GM19193 (cell line): ENCODE results near the gene RBM20.

Experiments used
- POLR2A ChIP-seq: IDR thresholded peaks from 4 replicates; pipeline ENCODE4 v1.6.1; 2011; ENCODE audit not compliant: insufficient read depth, insufficient read length; ENCODE audit errors: extremely low read depth

RBM20 gene

GRCh38 chr10:110857265-110858171 is 213.4 kb downstream of the RBM20 start:
- no peak for TF ChIP-seq POLR2A

GRCh38 chr10:110858297-110858934 is 214.3 kb downstream of the RBM20 start:
- no peak for TF ChIP-seq POLR2A

GRCh38 chr10:110859206-110859972 is 215.3 kb downstream of the RBM20 start:
- no peak for TF ChIP-seq POLR2A

- no peak for TF ChIP-seq POLR2A
Measured at GRCh38 chr10:110859973-110860376, 215.8 kb downstream of the RBM20 start.

GRCh38 chr10:110860576-110861241 is 216.6 kb downstream of the RBM20 start:
- peak; percentile 53 for TF ChIP-seq POLR2A

- no peak for TF ChIP-seq POLR2A
Measured at GRCh38 chr10:110861476-110861875, 217.3 kb downstream of the RBM20 start.

GRCh38 chr10:110861930-110862649 is 218.0 kb downstream of the RBM20 start:
- no peak for TF ChIP-seq POLR2A

GRCh38 chr10:110862961-110863360 is 218.8 kb downstream of the RBM20 start:
- no peak for TF ChIP-seq POLR2A

- no peak for TF ChIP-seq POLR2A
Measured at GRCh38 chr10:110863361-110863760, 219.2 kb downstream of the RBM20 start.

GRCh38 chr10:110863956-110864355 is 219.8 kb downstream of the RBM20 start:
- no peak for TF ChIP-seq POLR2A

GRCh38 chr10:110864662-110865140 is 220.6 kb downstream of the RBM20 start:
- no peak for TF ChIP-seq POLR2A

GRCh38 chr10:110865186-110865808 is 221.2 kb downstream of the RBM20 start:
- no peak for TF ChIP-seq POLR2A

- no peak for TF ChIP-seq POLR2A
Measured at GRCh38 chr10:110865809-110866482, 221.8 kb downstream of the RBM20 start.
